Esophagus muscularis mucosa (tissue), 4 donors: Measurements from ENCODE around the gene NT5DC2.

ENCODE experiments used
- EP300 ChIP-seq: sonication (generic); formaldehyde crosslinking; IDR thresholded peaks from one replicate; pipeline ENCODE4 v1.6.1; 2017; ENCODE audit warnings: antibody characterized with exemption
- POLR2A ChIP-seq: fragments of 450-650 bp; IDR thresholded peaks from one replicate; pipeline ENCODE4 v1.6.1; 2017; ENCODE audit warnings: antibody characterized with exemption, moderate library complexity, mild to moderate bottlenecking, low read depth
- POLR2AphosphoS5 ChIP-seq, 2 donors: sonication (generic); formaldehyde crosslinking; IDR thresholded peaks; one replicate each; pipeline ENCODE4 v1.6.1; 2017; ENCODE audit warnings: antibody characterized with exemption in 2 of 2
- TF ChIP-seq, protein P1 (sequence below), 3 experiments: fragments of 200-600 bp in 2 of 3; fragments of 450-650 bp in 1 of 3; sonication (generic) in 2 of 3; IDR thresholded peaks; one replicate each; pipeline ENCODE4 v1.5.1; 2017 to 2019; ENCODE audit warnings: antibody characterized with exemption in 3 of 3, mild to moderate bottlenecking in 2 of 3, moderate library complexity in 1 of 3

DNA sequence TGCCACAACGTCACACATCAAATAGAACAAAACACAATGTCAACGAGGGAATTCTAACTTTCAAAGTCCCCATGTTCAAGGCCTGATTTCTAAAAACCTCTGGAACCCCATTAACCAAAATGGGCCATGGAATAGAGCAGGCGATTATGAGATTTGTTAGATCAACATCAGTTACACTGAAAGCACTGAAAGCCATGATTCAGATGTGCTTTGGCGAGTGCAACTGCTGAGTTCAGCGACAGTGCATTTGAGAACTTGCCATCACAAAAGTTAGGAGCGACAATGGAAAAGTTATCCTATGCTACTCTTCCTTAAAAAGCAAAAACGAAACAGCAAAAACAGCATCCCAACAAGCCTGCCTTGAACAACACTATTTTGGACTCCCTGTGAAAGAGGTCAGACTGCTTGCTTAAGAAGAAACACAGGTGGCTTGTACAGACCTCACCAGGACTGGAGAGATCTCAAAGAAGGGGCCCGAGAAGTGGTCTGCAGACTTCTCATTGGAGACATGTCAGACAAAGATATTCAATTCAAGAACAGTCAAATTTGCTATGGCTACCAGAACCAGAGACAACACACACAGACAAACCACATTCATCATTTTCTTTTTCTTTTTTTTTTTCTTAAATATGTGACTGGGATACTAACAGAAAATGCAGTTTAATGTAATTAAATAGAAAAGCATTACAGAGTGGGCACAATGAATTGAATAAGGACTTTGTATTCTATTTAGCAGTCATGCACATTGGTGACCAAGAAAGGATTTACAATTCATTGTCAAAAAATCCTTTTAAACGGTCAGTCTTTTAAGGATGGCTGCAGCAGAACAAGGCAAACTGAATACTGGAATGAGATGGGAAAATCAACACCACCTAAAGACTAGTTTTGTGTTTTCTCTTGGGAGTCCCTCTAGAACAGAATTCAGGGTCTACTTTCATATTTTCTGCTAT is 23.6 kb upstream of the NT5DC2 start:
- TF ChIP-seq, protein P1, sequence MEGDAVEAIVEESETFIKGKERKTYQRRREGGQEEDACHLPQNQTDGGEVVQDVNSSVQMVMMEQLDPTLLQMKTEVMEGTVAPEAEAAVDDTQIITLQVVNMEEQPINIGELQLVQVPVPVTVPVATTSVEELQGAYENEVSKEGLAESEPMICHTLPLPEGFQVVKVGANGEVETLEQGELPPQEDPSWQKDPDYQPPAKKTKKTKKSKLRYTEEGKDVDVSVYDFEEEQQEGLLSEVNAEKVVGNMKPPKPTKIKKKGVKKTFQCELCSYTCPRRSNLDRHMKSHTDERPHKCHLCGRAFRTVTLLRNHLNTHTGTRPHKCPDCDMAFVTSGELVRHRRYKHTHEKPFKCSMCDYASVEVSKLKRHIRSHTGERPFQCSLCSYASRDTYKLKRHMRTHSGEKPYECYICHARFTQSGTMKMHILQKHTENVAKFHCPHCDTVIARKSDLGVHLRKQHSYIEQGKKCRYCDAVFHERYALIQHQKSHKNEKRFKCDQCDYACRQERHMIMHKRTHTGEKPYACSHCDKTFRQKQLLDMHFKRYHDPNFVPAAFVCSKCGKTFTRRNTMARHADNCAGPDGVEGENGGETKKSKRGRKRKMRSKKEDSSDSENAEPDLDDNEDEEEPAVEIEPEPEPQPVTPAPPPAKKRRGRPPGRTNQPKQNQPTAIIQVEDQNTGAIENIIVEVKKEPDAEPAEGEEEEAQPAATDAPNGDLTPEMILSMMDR (IDR thresholded peaks at IDR 0.05) = no peak
- TF ChIP-seq POLR2A (no peak), POLR2AphosphoS5 (IDR thresholded peaks at IDR 0.05) (no peak), EP300 (no peak)
